Endodermal cell (in vitro differentiated cells): Measurements from ENCODE around the gene OR6C70. TPM values are rescaled to one million over a fixed set of nuclear protein-coding genes. Genes with fewer than 3 reads are reported as not detected.

Source experiments
- DNase-seq: peaks from one replicate; pipeline ENCODE4 v3.0.0-alpha.2; 2017
- H3K27ac ChIP-seq: 2 replicates; pipeline ENCODE4 v1.5.1; 2013; ENCODE audit warnings: mild to moderate bottlenecking, low read depth, low read length, moderate library complexity
- H3K27me3 ChIP-seq: 2 replicates; pipeline ENCODE4 v1.6.1; 2013; ENCODE audit warnings: mild to moderate bottlenecking, low read length, moderate library complexity; ENCODE audit not compliant: insufficient read depth, control insufficient read depth, poor library complexity, severe bottlenecking
- H3K36me3 ChIP-seq: 2 replicates; pipeline ENCODE4 v1.7.0; 2013; ENCODE audit warnings: mild to moderate bottlenecking, low read length, moderate library complexity; ENCODE audit not compliant: control insufficient read depth, insufficient read depth
- H3K4me1 ChIP-seq: one replicate; pipeline ENCODE4 v1.7.0; 2013; ENCODE audit warnings: low read length; ENCODE audit not compliant: control insufficient read depth, insufficient read depth
- H3K4me3 ChIP-seq: 2 replicates; pipeline ENCODE4 v1.5.1; 2013; ENCODE audit warnings: mild to moderate bottlenecking, low read length, moderate library complexity
- H3K9ac ChIP-seq: 2 replicates; pipeline ENCODE4 v1.6.1; 2013; ENCODE audit warnings: mild to moderate bottlenecking, low read length, moderate library complexity; ENCODE audit not compliant: poor library complexity, severe bottlenecking; ENCODE audit errors: extremely low read depth
- H3K9me3 ChIP-seq: 2 replicates; pipeline ENCODE4 v1.6.1; 2013; ENCODE audit warnings: mild to moderate bottlenecking, low read length, moderate library complexity; ENCODE audit not compliant: control insufficient read depth
- H3K27ac Mint-ChIP-seq: 2 replicates; pipeline ENCODE4 v1.8.0; 2020; ENCODE audit warnings: mixed read lengths
- H3K27me3 Mint-ChIP-seq: 2 replicates; pipeline ENCODE4 v1.8.0; 2021; ENCODE audit warnings: mild to moderate bottlenecking, mixed read lengths; ENCODE audit not compliant: insufficient read depth
- H3K36me3 Mint-ChIP-seq: 2 replicates; pipeline ENCODE4 v1.8.0; 2020; ENCODE audit warnings: low read depth, mixed read lengths
- H3K4me1 Mint-ChIP-seq: 2 replicates; pipeline ENCODE4 v1.8.0; 2020; ENCODE audit warnings: mixed read lengths
- H3K4me3 Mint-ChIP-seq: 2 replicates; pipeline ENCODE4 v1.8.0; 2020; ENCODE audit warnings: mild to moderate bottlenecking, moderate library complexity, mixed read lengths
- H3K9me3 Mint-ChIP-seq: 2 replicates; pipeline ENCODE4 v1.8.0; 2020; ENCODE audit warnings: mild to moderate bottlenecking, mixed read lengths
- CTCF ChIP-seq: fragments of 200-600 bp; sonication (generic); conservative IDR thresholded peaks from 2 replicates; pipeline ENCODE4 v1.5.0; 2021; ENCODE audit warnings: antibody characterized with exemption, mild to moderate bottlenecking
- WGBS, 2 experiments: methylation state at CpG; one replicate each; pipeline versions ENCODE4 v1.1.5 to v1.1.7; 2013; ENCODE audit warnings: missing lambda C conversion rate in 2 of 2, mixed read lengths in 1 of 2; ENCODE audit not compliant: insufficient coverage in 1 of 2, insufficient read length in 1 of 2; 5-methylcytosine and 5-hydroxymethylcytosine counted together
- total RNA-seq, 2 donors: library from RNA; stranded (reverse); fragmentation: NEBNext Ultra II Directional in 1 of 2; extraction: Animal tissue kit (Norgen Biotek cat#: 25700) in 1 of 2; gene quantifications; 2 replicates in 1 of 2; 3 replicates in 1 of 2; pipeline ENCODE4 v1.2.1, GENCODE V29; 2021

Gene OR6C70
- total RNA-seq, 2 donors from 2014 or later: not detected

DNA sequence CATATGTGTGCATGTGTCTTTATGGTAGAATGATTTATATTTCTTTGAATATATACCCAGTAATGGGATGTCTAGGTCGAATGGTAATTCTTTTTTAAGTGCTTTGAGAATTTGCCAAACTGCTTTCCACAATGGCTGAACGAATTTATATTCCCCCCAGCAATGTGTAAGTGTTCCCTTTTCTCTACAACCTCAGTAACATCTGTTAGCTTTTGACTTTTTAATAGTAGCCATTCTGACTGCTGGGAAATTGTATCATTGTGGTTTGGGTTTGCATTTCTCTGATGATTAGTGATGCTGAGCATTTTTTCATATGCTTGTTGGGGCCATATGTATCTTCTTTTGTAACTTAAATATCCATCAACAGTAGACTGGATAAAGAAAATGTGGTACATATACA, 31.7 kb upstream of the OR6C70 start:
- 65 to 73% methylated on average over 2 of the region's 2 CpGs for WGBS, 2 experiments

DNA sequence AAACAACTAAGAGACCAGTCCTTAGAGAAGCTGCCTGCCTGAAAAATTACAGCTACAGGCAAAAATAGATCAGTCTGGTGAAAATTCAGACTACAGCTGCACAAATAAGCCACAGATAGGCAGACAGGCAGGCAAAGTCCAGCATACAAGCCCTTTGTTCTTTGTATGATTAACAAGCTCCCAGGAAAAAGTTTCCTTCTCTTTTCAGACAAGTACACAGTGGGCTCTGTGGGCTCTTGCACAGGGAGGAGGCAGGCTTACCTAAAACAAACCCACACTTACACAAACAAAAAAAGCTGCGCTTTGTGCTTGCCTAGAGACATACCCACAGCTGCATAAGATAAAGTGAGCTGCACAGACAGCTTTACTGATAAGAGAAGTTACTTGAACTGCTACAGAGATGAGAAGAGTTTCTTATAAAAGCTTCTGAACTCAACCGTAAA, 29.9 kb upstream of the OR6C70 start:
- H3K9me3 ChIP-seq: no peaks in the 10 kb centered on the region
- H3K27me3 ChIP-seq: no peaks in the 10 kb centered on the region
- no peaks in the 10 kb centered on the region for H3K36me3 ChIP-seq
- Mint-ChIP-seq H3K27me3 (peaks cover 3% of the 10 kb centered on the region), H3K27ac (no peak overlapping the region), H3K4me1 (no peaks in the 10 kb centered on the region), H3K36me3 (no peaks in the 10 kb centered on the region), H3K4me3 (no peak overlapping the region), H3K9me3 (no peaks in the 10 kb centered on the region)
- 87 to 100% methylated on average over 1 to 2 of the region's 2 CpGs for WGBS, 2 experiments
- TF ChIP-seq CTCF: no peak
- peak overlapping the region; percentile 78 for H3K27ac ChIP-seq
- H3K9ac ChIP-seq: no peak overlapping the region
- no peak overlapping the region for H3K4me3 ChIP-seq
- H3K4me1 ChIP-seq: no peaks in the 10 kb centered on the region
- DNase-seq: no peak

More for the DNA sequence above, 31.7 kb upstream of the OR6C70 start:
- Histone ChIP-seq H3K4me1 (no peaks in the 10 kb centered on the region), H3K36me3 (no peaks in the 10 kb centered on the region), H3K9ac (no peak overlapping the region), H3K9me3 (no peaks in the 10 kb centered on the region), H3K4me3 (no peak overlapping the region), H3K27ac (no peak overlapping the region), H3K27me3 (no peaks in the 10 kb centered on the region)
- DNase-seq: no peak
- H3K27ac Mint-ChIP-seq: no peak overlapping the region
- H3K4me1 Mint-ChIP-seq: no peaks in the 10 kb centered on the region
- no peak for TF ChIP-seq CTCF
- H3K9me3 Mint-ChIP-seq: peaks cover 4% of the 10 kb centered on the region
- no peaks in the 10 kb centered on the region for H3K27me3 Mint-ChIP-seq
- H3K36me3 Mint-ChIP-seq: no peaks in the 10 kb centered on the region
- H3K4me3 Mint-ChIP-seq: no peak overlapping the region

GRCh38 chr12:55499231-55499630, 29.3 kb upstream of the OR6C70 start:
- no peaks in the 10 kb centered on the region for H3K4me1 Mint-ChIP-seq
- peaks cover 3% of the 10 kb centered on the region for H3K27me3 Mint-ChIP-seq
- Histone ChIP-seq H3K27ac (peak overlapping the region; percentile 78), H3K36me3 (no peaks in the 10 kb centered on the region), H3K4me1 (no peaks in the 10 kb centered on the region), H3K9ac (no peak overlapping the region), H3K9me3 (no peaks in the 10 kb centered on the region), H3K27me3 (no peaks in the 10 kb centered on the region), H3K4me3 (no peak overlapping the region)
- H3K27ac Mint-ChIP-seq: no peak overlapping the region
- H3K4me3 Mint-ChIP-seq: no peak overlapping the region
- 93 to 96% methylated on average over 3 to 4 of the region's 4 CpGs for WGBS, 2 experiments
- no peak for TF ChIP-seq CTCF
- DNase-seq: no peak
- no peaks in the 10 kb centered on the region for H3K9me3 Mint-ChIP-seq
- H3K36me3 Mint-ChIP-seq: no peaks in the 10 kb centered on the region
